Effector memory CD8-positive, alpha-beta T cell (primary cell): ENCODE measurements around the gene EXT2.

ENCODE experiments used
- ATAC-seq: fragments of 150-1000 bp; cut with Tn5 transposase; replicated peaks from 2 replicates; pipeline ENCODE4 v1.10.0; 2021; ENCODE audit warnings: mild to moderate bottlenecking, moderate library complexity
- DNase-seq, 3 experiments: peaks; one replicate each; pipeline ENCODE4 v3.0.0; 2021
- H3K27ac Mint-ChIP-seq, 2 donors: one replicate each; pipeline ENCODE4 v1.8.0; 2022; ENCODE audit warnings: mild to moderate bottlenecking in 2 of 2, mixed read lengths in 2 of 2, moderate library complexity in 2 of 2
- H3K27me3 Mint-ChIP-seq, 2 donors: one replicate each; pipeline ENCODE4 v1.8.0; 2022; ENCODE audit warnings: mixed read lengths in 2 of 2
- H3K36me3 Mint-ChIP-seq: one replicate; pipeline ENCODE4 v1.8.0; 2022; ENCODE audit warnings: mild to moderate bottlenecking, moderate library complexity, mixed read lengths; ENCODE audit not compliant: insufficient read depth
- H3K4me1 Mint-ChIP-seq, 2 donors: one replicate each; pipeline ENCODE4 v1.8.0; 2022; ENCODE audit warnings: low read depth in 2 of 2, mixed read lengths in 2 of 2
- H3K4me3 Mint-ChIP-seq, 2 donors: one replicate each; pipeline ENCODE4 v1.8.0; 2022; ENCODE audit warnings: mild to moderate bottlenecking in 2 of 2, mixed read lengths in 2 of 2, moderate library complexity in 2 of 2
- H3K9me3 Mint-ChIP-seq, 2 donors: one replicate each; pipeline ENCODE4 v1.8.0; 2022; ENCODE audit warnings: mixed read lengths in 2 of 2

EXT2 gene

GRCh38 chr11:44219830-44220796 is 124.6 kb downstream of the EXT2 start:
- no peak for DNase-seq
- ATAC-seq: no peak
- Mint-ChIP-seq H3K27ac (no peak overlapping the region), H3K27me3 (no peaks in the 10 kb centered on the region), H3K4me1 (peaks cover 6 to 7% of the 10 kb centered on the region in 2 donors), H3K4me3 (no peak overlapping the region), H3K36me3 (peaks cover 6% of the 10 kb centered on the region), H3K9me3 (no peaks in the 10 kb centered on the region)

- Mint-ChIP-seq H3K4me3 (no peak overlapping the region), H3K9me3 (no peaks in the 10 kb centered on the region), H3K4me1 (peaks cover 6 to 12% of the 10 kb centered on the region in 2 donors), H3K27me3 (no peaks in the 10 kb centered on the region), H3K36me3 (peaks cover 6% of the 10 kb centered on the region), H3K27ac (no peak overlapping the region)
- no peak for DNase-seq
- ATAC-seq: no peak
Observed at GRCh38 chr11:44221456-44221855, 126.0 kb downstream of the EXT2 start.

- Mint-ChIP-seq H3K36me3 (peaks cover 6% of the 10 kb centered on the region), H3K27ac (no peak overlapping the region), H3K4me1 (peaks cover 9 to 14% of the 10 kb centered on the region in 2 donors), H3K4me3 (no peak overlapping the region), H3K9me3 (no peaks in the 10 kb centered on the region), H3K27me3 (no peaks in the 10 kb centered on the region)
- ATAC-seq (no peak), DNase-seq (no peak)
Observed at GRCh38 chr11:44221992-44222391, 126.5 kb downstream of the EXT2 start.

- H3K4me1 Mint-ChIP-seq: peaks cover 14 to 16% of the 10 kb centered on the region in 2 donors
- no peak for DNase-seq
- H3K27me3 Mint-ChIP-seq: no peaks in the 10 kb centered on the region
- no peak overlapping the region for H3K4me3 Mint-ChIP-seq
- no peak for ATAC-seq
- no peak overlapping the region for H3K27ac Mint-ChIP-seq
- no peaks in the 10 kb centered on the region for H3K9me3 Mint-ChIP-seq
- H3K36me3 Mint-ChIP-seq: peaks cover 3% of the 10 kb centered on the region
Observed at GRCh38 chr11:44223238-44223637, 127.8 kb downstream of the EXT2 start.

GRCh38 chr11:44224867-44225501 is 129.5 kb downstream of the EXT2 start:
- H3K27me3 Mint-ChIP-seq: no peaks in the 10 kb centered on the region

GRCh38 chr11:44226490-44226889 is 131.0 kb downstream of the EXT2 start:
- no peak overlapping the region for H3K27ac Mint-ChIP-seq
- H3K36me3 Mint-ChIP-seq: peaks cover 2% of the 10 kb centered on the region
- H3K9me3 Mint-ChIP-seq: no peaks in the 10 kb centered on the region
- no peak for DNase-seq
- H3K4me1 Mint-ChIP-seq: peaks cover 11 to 13% of the 10 kb centered on the region in 2 donors
- no peak for ATAC-seq
- no peak overlapping the region for H3K4me3 Mint-ChIP-seq
- no peaks in the 10 kb centered on the region for H3K27me3 Mint-ChIP-seq

More at GRCh38 chr11:44224867-44225501, 129.5 kb downstream of the EXT2 start:
- Mint-ChIP-seq H3K36me3 (peaks cover 3% of the 10 kb centered on the region), H3K27ac (no peak overlapping the region), H3K9me3 (no peaks in the 10 kb centered on the region), H3K4me1 (peaks cover 16% of the 10 kb centered on the region in 2 donors), H3K4me3 (no peak overlapping the region)
- DNase-seq (no peak), ATAC-seq (no peak)

GRCh38 chr11:44226945-44227344 is 131.5 kb downstream of the EXT2 start:
- peak overlapping the region; percentile 0 to 16 for H3K27ac Mint-ChIP-seq
- H3K36me3 Mint-ChIP-seq: no peaks in the 10 kb centered on the region
- ATAC-seq (peak; percentile 32), DNase-seq (no peak)
- H3K4me1 Mint-ChIP-seq: peaks cover 10 to 11% of the 10 kb centered on the region in 2 donors
- H3K9me3 Mint-ChIP-seq: no peaks in the 10 kb centered on the region
- no peaks in the 10 kb centered on the region for H3K27me3 Mint-ChIP-seq
- no peak overlapping the region for H3K4me3 Mint-ChIP-seq

GRCh38 chr11:44228379-44228778 is 132.9 kb downstream of the EXT2 start:
- DNase-seq (no peak), ATAC-seq (no peak)
- Mint-ChIP-seq H3K4me1 (peaks cover 10 to 11% of the 10 kb centered on the region in 2 donors), H3K27ac (no peak overlapping the region), H3K27me3 (no peaks in the 10 kb centered on the region), H3K4me3 (no peak overlapping the region), H3K36me3 (no peaks in the 10 kb centered on the region), H3K9me3 (no peaks in the 10 kb centered on the region)

- Mint-ChIP-seq H3K4me3 (no peak overlapping the region), H3K36me3 (no peaks in the 10 kb centered on the region), H3K27ac (no peak overlapping the region)
Observed at GRCh38 chr11:44229098-44229497, 133.6 kb downstream of the EXT2 start.

GRCh38 chr11:44229624-44230023 is 134.1 kb downstream of the EXT2 start:
- Mint-ChIP-seq H3K4me1 (peaks cover 10 to 11% of the 10 kb centered on the region in 2 donors), H3K27ac (no peak overlapping the region), H3K27me3 (no peaks in the 10 kb centered on the region), H3K9me3 (no peaks in the 10 kb centered on the region), H3K4me3 (no peak overlapping the region), H3K36me3 (no peaks in the 10 kb centered on the region)
- ATAC-seq: no peak
- no peak for DNase-seq

More at GRCh38 chr11:44229098-44229497, 133.6 kb downstream of the EXT2 start:
- DNase-seq (no peak), ATAC-seq (no peak)
- Mint-ChIP-seq H3K9me3 (no peaks in the 10 kb centered on the region), H3K27me3 (no peaks in the 10 kb centered on the region), H3K4me1 (peaks cover 10 to 11% of the 10 kb centered on the region in 2 donors)

- Mint-ChIP-seq H3K27me3 (no peaks in the 10 kb centered on the region), H3K36me3 (peaks cover 10% of the 10 kb centered on the region), H3K4me3 (no peak overlapping the region), H3K9me3 (no peaks in the 10 kb centered on the region), H3K4me1 (no peaks in the 10 kb centered on the region), H3K27ac (no peak overlapping the region)
- DNase-seq (no peak), ATAC-seq (no peak)
Observed at GRCh38 chr11:44235765-44236201, 140.3 kb downstream of the EXT2 start.

- Mint-ChIP-seq H3K27me3 (no peaks in the 10 kb centered on the region), H3K9me3 (no peaks in the 10 kb centered on the region), H3K36me3 (peaks cover 10% of the 10 kb centered on the region), H3K4me1 (no peaks in the 10 kb centered on the region), H3K27ac (no peak overlapping the region), H3K4me3 (no peak overlapping the region)
- DNase-seq (no peak), ATAC-seq (no peak)
Observed at GRCh38 chr11:44236296-44236695, 140.8 kb downstream of the EXT2 start.

- DNase-seq (no peak), ATAC-seq (no peak)
- no peaks in the 10 kb centered on the region for H3K27me3 Mint-ChIP-seq
- no peaks in the 10 kb centered on the region for H3K9me3 Mint-ChIP-seq
- H3K4me1 Mint-ChIP-seq: no peaks in the 10 kb centered on the region
- no peak overlapping the region for H3K4me3 Mint-ChIP-seq
- H3K27ac Mint-ChIP-seq: no peak overlapping the region
- peaks cover 10% of the 10 kb centered on the region for H3K36me3 Mint-ChIP-seq
Observed at GRCh38 chr11:44237156-44237555, 141.7 kb downstream of the EXT2 start.

GRCh38 chr11:44241851-44242250 is 146.4 kb downstream of the EXT2 start:
- no peak for ATAC-seq
- no peaks in the 10 kb centered on the region for H3K9me3 Mint-ChIP-seq
- DNase-seq: no peak
- peaks cover 17% of the 10 kb centered on the region for H3K36me3 Mint-ChIP-seq
- H3K4me3 Mint-ChIP-seq: no peak overlapping the region
- H3K4me1 Mint-ChIP-seq: no peaks in the 10 kb centered on the region
- H3K27me3 Mint-ChIP-seq: no peaks in the 10 kb centered on the region
- H3K27ac Mint-ChIP-seq: no peak overlapping the region
